ENCODE data around the gene STRA8. TPM values are rescaled to one million over a fixed set of nuclear protein-coding genes. Genes with fewer than 3 reads are reported as not detected.

Gene STRA8
- total RNA-seq, 1 experiment from 2014 or later, result not detected

GRCh38 chr7:135282561-135283254 is 49.1 kb downstream of the STRA8 start:
- Histone ChIP-seq H4K8ac (replicated peaks; ENCODE audit: insufficient read length, low read depth, low read length) (no peak overlapping the region), H3K4me1 (ENCODE audit: insufficient read depth, low read length) (no peaks in the 10 kb centered on the region), H2BK120ac (ENCODE audit: low read depth, low read length, poor library complexity, severe bottlenecking) (no peak overlapping the region), H3K9me3 (ENCODE audit: control insufficient read depth, low read depth, low read length) (no peaks in the 10 kb centered on the region), H3K18ac (ENCODE audit: insufficient read length, low read depth, low read length) (no peak overlapping the region), H3K14ac (ENCODE audit: insufficient read depth, low read length) (no peak overlapping the region), H3K79me1 (ENCODE audit: insufficient read depth, low read depth, low read length, poor library complexity, severe bottlenecking) (no peaks in the 10 kb centered on the region), H3K23ac (ENCODE audit: insufficient read length, low read depth, low read length) (no peak overlapping the region), H3T11ph (ENCODE audit: low read length) (no peak overlapping the region), H2BK15ac (ENCODE audit: low read depth, low read length) (no peak overlapping the region), H3K23me2 (ENCODE audit: insufficient read length, low read depth, low read length, poor library complexity, severe bottlenecking) (no peaks in the 10 kb centered on the region), H4K91ac (ENCODE audit: insufficient read length, low read depth, low read length) (no peak overlapping the region), H3K27me3 (ENCODE audit: insufficient read depth, low read length) (no peaks in the 10 kb centered on the region), H3K9ac (ENCODE audit: extremely low read depth, insufficient read length, low read length) (no peak overlapping the region), H4K5ac (ENCODE audit: insufficient read length, low read depth, low read length) (no peak overlapping the region), H2AK5ac (ENCODE audit: insufficient read length, low read length) (no peak overlapping the region), H3K79me2 (ENCODE audit: insufficient read depth, low read length) (no peaks in the 10 kb centered on the region), H2AFZ (ENCODE audit: low read length) (no peak overlapping the region), H3K4me2 (ENCODE audit: insufficient read depth, insufficient read length, low read length) (no peak overlapping the region), H3K56ac (ENCODE audit: insufficient read length, low read depth, low read length) (no peak overlapping the region), H2BK20ac (ENCODE audit: low read depth, low read length, poor library complexity, severe bottlenecking) (no peak overlapping the region), H4K20me1 (ENCODE audit: control insufficient read depth, insufficient read depth, insufficient read length) (no peaks in the 10 kb centered on the region), H3K4ac (ENCODE audit: low read depth, low read length) (no peak overlapping the region), H3K27ac (ENCODE audit: insufficient read length, low read depth, low read length) (no peak overlapping the region), H2BK5ac (ENCODE audit: insufficient read length, low read length) (no peak overlapping the region), H2BK12ac (ENCODE audit: insufficient read length, low read depth, low read length) (no peak overlapping the region)
- no peak for DNase-seq
- Mint-ChIP-seq H3K27ac (no peak overlapping the region), H3K4me3 (no peak overlapping the region), H3K4me1 (no peaks in the 10 kb centered on the region), H3K9me3 (no peaks in the 10 kb centered on the region), H3K27me3 (ENCODE audit: low read depth) (no peaks in the 10 kb centered on the region; the same call in 1 of the 2 replicates), H3K36me3 (ENCODE audit: insufficient read depth in 1 of 3, low read depth in 3 of 3) (no peaks in the 10 kb centered on the region)
- no CpG with 5 or more reads among the region's 10 CpGs for WGBS (ENCODE audit: extremely low coverage, insufficient read length, low lambda C conversion rate)
- TF ChIP-seq, protein P1, sequence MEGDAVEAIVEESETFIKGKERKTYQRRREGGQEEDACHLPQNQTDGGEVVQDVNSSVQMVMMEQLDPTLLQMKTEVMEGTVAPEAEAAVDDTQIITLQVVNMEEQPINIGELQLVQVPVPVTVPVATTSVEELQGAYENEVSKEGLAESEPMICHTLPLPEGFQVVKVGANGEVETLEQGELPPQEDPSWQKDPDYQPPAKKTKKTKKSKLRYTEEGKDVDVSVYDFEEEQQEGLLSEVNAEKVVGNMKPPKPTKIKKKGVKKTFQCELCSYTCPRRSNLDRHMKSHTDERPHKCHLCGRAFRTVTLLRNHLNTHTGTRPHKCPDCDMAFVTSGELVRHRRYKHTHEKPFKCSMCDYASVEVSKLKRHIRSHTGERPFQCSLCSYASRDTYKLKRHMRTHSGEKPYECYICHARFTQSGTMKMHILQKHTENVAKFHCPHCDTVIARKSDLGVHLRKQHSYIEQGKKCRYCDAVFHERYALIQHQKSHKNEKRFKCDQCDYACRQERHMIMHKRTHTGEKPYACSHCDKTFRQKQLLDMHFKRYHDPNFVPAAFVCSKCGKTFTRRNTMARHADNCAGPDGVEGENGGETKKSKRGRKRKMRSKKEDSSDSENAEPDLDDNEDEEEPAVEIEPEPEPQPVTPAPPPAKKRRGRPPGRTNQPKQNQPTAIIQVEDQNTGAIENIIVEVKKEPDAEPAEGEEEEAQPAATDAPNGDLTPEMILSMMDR (conservative IDR thresholded peaks at IDR 0.05), result no peak

All from H9 (cell line).